Aorta (tissue), 5 donors: ENCODE data around the gene SHLD2. TPM values are rescaled to one million over a fixed set of nuclear protein-coding genes. Genes with fewer than 3 reads are reported as not detected.
"Not testable (repeated sequence)": the region's sequence is repeated elsewhere in the genome, so short reads cannot be mapped to it uniquely, and the experiment has no call there.

Source experiments
- ATAC-seq: fragments of 200-7000 bp; cut with Tn5 transposase; one replicate; pipeline ENCODE4 v1.9.1; 2022; ENCODE audit warnings: moderate library complexity; ENCODE audit not compliant: low FRiP score
- DNase-seq, 2 donors: peaks; one replicate each; pipeline ENCODE4 v3.0.0-alpha.2; 2020
- H3K27ac ChIP-seq, 2 donors: one replicate each; pipeline ENCODE4 v1.5.1; 2013; ENCODE audit warnings: low read length in 2 of 2, mild to moderate bottlenecking in 2 of 2, moderate library complexity in 2 of 2, control low read depth in 1 of 2, inconsistent platforms in 1 of 2, low read depth in 1 of 2
- H3K27me3 ChIP-seq, 2 donors: one replicate each; pipeline ENCODE4 v1.6.1; 2013; ENCODE audit warnings: control low read depth in 1 of 2, low read length in 1 of 2, mild to moderate bottlenecking in 1 of 2, moderate library complexity in 1 of 2; ENCODE audit not compliant: insufficient read depth in 2 of 2, control insufficient read depth in 1 of 2
- H3K36me3 ChIP-seq, 2 donors: one replicate each; pipeline ENCODE4 v1.6.1; 2013; ENCODE audit warnings: control low read depth in 1 of 2, low read length in 1 of 2, mild to moderate bottlenecking in 1 of 2; ENCODE audit not compliant: insufficient read depth in 2 of 2, control insufficient read depth in 1 of 2
- H3K4me1 ChIP-seq, 2 donors: one replicate each; pipeline ENCODE4 v1.6.1; 2013; ENCODE audit warnings: low read length in 2 of 2, control low read depth in 1 of 2, mild to moderate bottlenecking in 1 of 2, moderate library complexity in 1 of 2; ENCODE audit not compliant: insufficient read depth in 2 of 2, control insufficient read depth in 1 of 2
- H3K4me3 ChIP-seq, 2 donors: one replicate each; pipeline ENCODE4 v1.5.1; 2013; ENCODE audit warnings: low read length in 2 of 2, control low read depth in 1 of 2, mild to moderate bottlenecking in 1 of 2
- H3K9me3 ChIP-seq: one replicate; pipeline ENCODE4 v1.6.1; 2013; ENCODE audit warnings: mild to moderate bottlenecking, low read length; ENCODE audit not compliant: control insufficient read depth
- WGBS, 2 donors: extraction: QIAGEN DNeasy Blood & Tissue Kit; methylation state at CpG; one replicate each; pipeline ENCODE4 v1.1.7; 2013; 5-methylcytosine and 5-hydroxymethylcytosine counted together
- intact Hi-C, 2 donors: fragments of 100-400 bp; cut with DNase I; formaldehyde crosslinking; loops; one replicate each; pipeline versions ENCODE4 v1.14.2 to v1.15.0; 2022
- polyA plus RNA-seq, 2 donors: library from polyadenylated mRNA; stranded (reverse); fragments of 200-250 nt; gene quantifications; one replicate each; pipeline ENCODE4 v1.2.3, GENCODE V29; 2013
- total RNA-seq, 2 donors: library from RNA; stranded (reverse); fragmentation: NEBNext Ultra II Directional; extraction: Animal tissue kit (Norgen Biotek cat#: 25700); gene quantifications; one replicate each; pipeline ENCODE4 v1.2.1, GENCODE V29; 2021
- donor health status: healthy with polysubstance abuse.
- donor health status: Bipolar disorder and iron deficiency.
- donor health status: DM: no; HTN: no; CAD: no.
- donor health status: DM: no; HTN: no; CAD: no.
- donor health status: DM: yes; HTN: yes; CAD: no.

The SHLD2 gene
- total and polyA plus RNA-seq, 4 donors: 15.6 to 24.5 (median 21.4) TPM

DNA sequence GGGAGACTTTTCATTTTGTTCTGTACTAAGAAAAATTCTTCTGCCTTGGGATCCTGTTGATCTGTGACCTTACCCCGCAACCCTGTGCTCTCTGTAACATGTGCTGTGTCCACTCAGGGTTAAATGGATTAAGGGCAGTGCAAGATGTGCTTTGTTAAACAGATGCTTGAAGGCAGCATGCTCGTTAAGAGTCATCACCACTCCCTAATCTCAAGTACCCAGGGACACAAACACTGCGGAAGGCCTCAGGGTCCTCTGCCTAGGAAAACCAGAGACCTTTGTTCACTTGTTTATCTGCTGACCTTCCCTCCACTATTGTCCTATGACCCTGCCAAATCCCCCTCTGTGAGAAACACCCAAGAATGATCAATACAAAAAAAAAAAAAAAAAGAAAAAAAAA lies 13.4 kb upstream of the SHLD2 start:
- H3K4me3 ChIP-seq, H3K36me3 ChIP-seq, H3K27me3 ChIP-seq, DNase-seq, H3K27ac ChIP-seq, intact Hi-C loops, H3K4me1 ChIP-seq, ATAC-seq, H3K9me3 ChIP-seq: not testable (repeated sequence)
- 92 to 100% methylated on average over 1 of the region's 3 CpGs for WGBS, 2 donors

DNA sequence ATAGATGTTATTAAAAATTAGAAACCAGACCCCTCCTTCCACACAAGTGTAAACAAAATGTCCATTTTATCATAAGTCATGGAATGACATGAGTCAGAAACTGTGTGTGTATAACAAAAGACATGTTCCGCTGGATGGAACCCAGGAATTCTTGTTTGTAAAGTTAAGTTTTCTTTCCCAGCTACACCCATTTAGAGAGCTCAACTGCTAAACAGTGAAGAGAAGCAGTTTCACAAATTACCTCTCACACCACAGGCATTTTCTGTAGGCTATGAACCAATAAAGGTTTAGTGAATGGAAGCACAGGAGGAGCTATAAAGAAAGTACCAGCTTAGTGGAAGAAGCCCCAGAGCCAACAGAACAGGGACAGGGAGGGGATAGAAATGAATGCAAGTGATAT lies 12.8 kb upstream of the SHLD2 start:
- intact Hi-C loops, H3K27ac ChIP-seq: not testable (repeated sequence)
- 20 to 27% methylated on average over 1 of the region's 1 CpG for WGBS, 2 donors

DNA sequence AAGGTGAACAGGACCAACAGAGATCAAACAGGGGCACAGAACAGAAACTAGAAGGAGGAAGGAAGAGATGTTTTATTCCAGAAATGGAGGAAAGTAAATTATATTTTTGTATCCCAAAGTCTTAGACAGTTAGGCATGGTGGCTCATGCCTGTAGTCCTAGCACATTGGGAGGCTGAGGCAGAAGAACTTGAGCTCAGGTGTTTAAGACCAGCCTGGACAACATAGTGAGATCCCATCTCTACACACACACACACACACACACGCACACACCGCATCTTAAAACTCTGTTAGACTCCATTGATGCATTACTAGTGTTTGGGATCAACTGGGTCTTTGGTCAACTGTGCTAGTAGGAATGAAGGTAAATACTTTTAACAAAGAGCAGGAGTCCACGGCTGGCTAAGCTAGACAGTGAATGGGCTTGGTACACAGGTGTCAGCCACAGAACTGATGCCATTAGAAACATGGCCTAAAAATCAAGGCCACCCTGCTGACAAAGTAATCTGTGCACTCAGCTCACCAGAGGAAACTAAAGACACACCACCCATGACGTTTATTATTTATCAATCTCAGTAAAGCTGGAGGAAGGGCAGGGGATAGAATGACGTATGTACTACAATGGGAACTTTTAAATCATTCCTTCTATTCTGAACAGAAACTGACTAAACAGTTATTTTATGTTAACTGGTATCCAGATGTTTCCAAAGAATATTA lies 11.3 kb upstream of the SHLD2 start:
- ATAC-seq: peak; percentile 81
- DNase-seq, H3K4me1 ChIP-seq, H3K36me3 ChIP-seq, H3K9me3 ChIP-seq, H3K27me3 ChIP-seq, H3K4me3 ChIP-seq, intact Hi-C loops: not testable (repeated sequence)
- H3K27ac ChIP-seq: peak overlapping the region; percentile 76 to 99
- 27 to 28% methylated on average over 5 of the region's 5 CpGs for WGBS, 2 donors

More for the DNA sequence above, 12.8 kb upstream of the SHLD2 start:
- H3K27me3 ChIP-seq, DNase-seq, H3K4me3 ChIP-seq, H3K9me3 ChIP-seq, H3K36me3 ChIP-seq, H3K4me1 ChIP-seq: not testable (repeated sequence)
- peak; percentile 70 for ATAC-seq

DNA sequence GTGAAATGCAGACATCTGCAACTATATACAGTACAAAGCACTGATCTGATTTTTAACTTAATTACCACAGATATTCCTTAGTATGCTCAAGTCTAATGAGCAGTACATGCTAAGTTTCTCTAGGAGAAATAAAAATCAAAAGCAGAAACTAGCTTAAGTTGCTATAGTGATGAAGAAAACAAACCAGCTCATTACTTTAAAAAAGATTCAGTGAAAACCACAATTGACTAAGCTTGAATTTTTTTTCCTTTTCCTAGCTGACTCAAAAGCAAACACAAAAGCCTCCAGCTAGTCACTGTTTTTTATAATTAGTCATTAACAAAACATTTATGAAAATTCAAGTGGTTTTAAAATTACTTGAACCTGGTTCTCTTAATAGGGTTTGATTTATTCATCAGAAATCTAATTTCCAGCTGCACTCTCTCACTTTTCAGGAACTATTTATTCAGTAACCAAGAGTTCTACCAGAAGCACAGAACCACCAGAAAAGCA lies 10.7 kb upstream of the SHLD2 start:
- H3K27ac ChIP-seq: peak overlapping the region in 1 of 2 donors; percentile 76
- H3K36me3 ChIP-seq, intact Hi-C loops, DNase-seq, H3K27me3 ChIP-seq, H3K9me3 ChIP-seq, H3K4me1 ChIP-seq, H3K4me3 ChIP-seq: not testable (repeated sequence)
- ATAC-seq: peak; percentile 78

DNA sequence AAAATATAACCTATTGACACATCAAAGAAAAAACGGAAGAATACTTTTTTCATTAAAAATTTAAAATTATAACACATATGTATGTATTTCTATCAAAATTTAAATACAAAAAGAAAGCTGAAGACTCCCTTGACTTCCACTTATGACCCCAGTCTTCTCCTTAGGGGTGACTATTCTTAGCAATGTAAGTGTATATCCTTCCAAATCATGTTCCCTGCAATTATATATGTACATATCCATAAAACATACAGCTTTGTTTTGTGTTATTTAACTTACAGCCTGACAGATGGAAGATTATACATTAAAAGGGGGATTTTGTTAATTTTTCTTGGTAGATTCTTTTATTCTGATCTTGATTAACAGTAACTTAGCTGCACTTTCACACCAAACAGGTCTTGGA lies 9.5 kb upstream of the SHLD2 start:
- WGBS, 2 donors: 85 to 86% methylated on average over 1 of the region's 1 CpG
- DNase-seq: no peak
- H3K27me3 ChIP-seq: no peaks in the 10 kb centered on the region
- no peaks in the 10 kb centered on the region for H3K36me3 ChIP-seq
- no peak overlapping the region for H3K4me3 ChIP-seq
- no peaks in the 10 kb centered on the region for H3K9me3 ChIP-seq
- H3K4me1 ChIP-seq: no peaks in the 10 kb centered on the region
- no peak overlapping the region for H3K27ac ChIP-seq
- no peak for ATAC-seq
- intact Hi-C loops: no loop called here

DNA sequence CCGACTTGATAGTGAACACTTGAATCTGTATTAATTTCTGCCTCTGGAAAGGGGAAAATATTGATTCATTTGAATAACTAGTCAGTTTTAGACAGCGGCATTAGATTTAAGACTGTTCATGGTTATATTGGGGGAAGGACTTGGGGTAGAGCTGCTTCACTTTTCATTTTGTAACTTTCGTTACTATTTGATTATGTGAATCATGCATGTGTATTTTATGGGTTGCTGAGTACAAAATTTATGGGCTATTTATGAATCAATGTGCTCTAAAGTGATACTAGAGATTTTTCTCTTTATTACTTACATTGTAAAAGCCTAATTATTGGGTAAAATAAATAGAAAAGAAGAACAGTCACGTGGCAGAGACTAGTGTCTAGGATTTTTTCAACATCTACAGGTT lies 5.3 kb upstream of the SHLD2 start:
- Histone ChIP-seq H3K36me3 (no peaks in the 10 kb centered on the region), H3K4me3 (no peak overlapping the region), H3K27ac (no peak overlapping the region), H3K9me3 (no peaks in the 10 kb centered on the region), H3K27me3 (no peaks in the 10 kb centered on the region), H3K4me1 (peaks cover 0 to 1% of the 10 kb centered on the region in 2 donors)
- intact Hi-C loops: no loop called here
- no peak for ATAC-seq
- no peak for DNase-seq
- 86 to 90% methylated on average over 4 of the region's 4 CpGs for WGBS, 2 donors

DNA sequence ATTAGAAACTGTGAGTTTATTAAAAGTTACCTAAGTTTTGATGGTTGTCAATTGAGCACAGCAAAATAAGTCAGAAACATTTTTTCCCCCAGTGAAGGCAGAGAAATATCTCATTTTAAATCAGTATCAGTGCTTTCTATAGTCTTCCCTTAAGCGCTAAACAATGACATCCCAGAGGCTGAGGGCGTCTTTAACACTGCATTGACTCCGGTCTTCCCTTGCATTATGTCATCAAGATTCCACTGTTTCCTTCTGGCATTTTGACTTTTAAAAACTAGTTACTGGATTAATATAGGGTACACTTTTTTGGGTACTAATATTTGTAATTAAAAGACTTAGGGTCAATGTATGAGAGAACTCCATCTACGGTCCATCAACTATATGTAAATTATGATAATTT lies 4.2 kb upstream of the SHLD2 start:
- no peak overlapping the region for H3K4me3 ChIP-seq
- DNase-seq (no peak), ATAC-seq (no peak)
- no peaks in the 10 kb centered on the region for H3K9me3 ChIP-seq
- H3K27ac ChIP-seq: no peak overlapping the region
- intact Hi-C loops: no loop called here
- no peaks in the 10 kb centered on the region for H3K36me3 ChIP-seq
- no peaks in the 10 kb centered on the region for H3K27me3 ChIP-seq
- WGBS, 2 donors: 69 to 86% methylated on average over 4 of the region's 4 CpGs
- H3K4me1 ChIP-seq: peaks cover 0 to 1% of the 10 kb centered on the region in 2 donors

DNA sequence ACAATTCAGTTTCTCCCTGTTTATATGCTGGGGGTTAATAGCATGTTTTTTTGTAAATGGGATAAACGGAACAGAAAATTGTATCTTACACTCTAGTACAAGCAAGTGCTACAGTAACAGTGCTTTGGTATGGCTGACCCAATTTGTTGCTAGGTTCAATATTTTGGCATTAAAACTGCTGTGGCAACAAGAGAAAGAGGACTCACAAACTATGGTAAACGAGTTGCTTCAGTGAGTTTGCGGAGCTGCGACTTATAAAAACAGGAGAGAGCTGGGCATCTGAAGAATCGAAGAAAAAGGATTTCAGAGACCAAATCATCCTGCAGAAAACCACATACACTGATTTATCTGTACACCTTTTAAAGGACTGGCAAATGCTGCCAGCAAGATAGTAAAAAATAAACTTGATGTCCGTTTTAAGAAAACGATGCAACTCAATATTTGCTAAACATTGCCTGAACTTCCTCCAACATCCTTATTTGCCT lies 2.6 kb upstream of the SHLD2 start:
- H3K9me3 ChIP-seq: no peaks in the 10 kb centered on the region
- peaks cover 0 to 1% of the 10 kb centered on the region in 2 donors for H3K4me1 ChIP-seq
- DNase-seq (no peak), ATAC-seq (no peak)
- peak overlapping the region; percentile 72 to 88 for H3K4me3 ChIP-seq
- intact Hi-C loops: no loop called here
- H3K36me3 ChIP-seq: no peaks in the 10 kb centered on the region
- peak overlapping the region in 1 of 2 donors; percentile 71 for H3K27ac ChIP-seq
- WGBS, 2 donors: 2 to 5% methylated on average over 7 of the region's 7 CpGs
- H3K27me3 ChIP-seq: no peaks in the 10 kb centered on the region
